ENCODE data around the gene C1orf35. TPM values are rescaled to one million over a fixed set of nuclear protein-coding genes. Genes with fewer than 3 reads are reported as not detected.

The C1orf35 gene
- total and polyA plus RNA-seq, 2 donors (not counting 1 experiment from before 2014, with no cell fraction given): 4.8 to 7.6 TPM

GRCh38 chr1:228079013-228079412 is 24.1 kb downstream of the C1orf35 start:
- Histone ChIP-seq H3K79me2 (ENCODE audit: control insufficient read depth, insufficient read depth, low read length) (peaks cover 31% of the 10 kb centered on the region), H4K20me1 (ENCODE audit: control insufficient read depth, extremely low read depth, insufficient read depth, low read length) (peaks cover under 1% of the 10 kb centered on the region)

GRCh38 chr1:228077565-228078330 is 25.4 kb downstream of the C1orf35 start:
- no peak for DNase-seq (ENCODE audit: low read depth in 2 of 2)
- Histone ChIP-seq H3K27ac (ENCODE audit: insufficient read depth, low read length) (no peak overlapping the region), H3K79me2 (ENCODE audit: control insufficient read depth, insufficient read depth, low read length) (peaks cover 18% of the 10 kb centered on the region), H3K4me2 (ENCODE audit: extremely low read depth, insufficient read depth, low read length) (no peak overlapping the region), H3K4me3 (replicated peaks in 1 of 4; ENCODE audit: control extremely low read depth in 1 of 4, insufficient read depth in 1 of 4, low read depth in 3 of 4, low read length in 4 of 4) (no peak overlapping the region), H3K9ac (ENCODE audit: insufficient read depth, low read length) (no peak overlapping the region), H3K27me3 (ENCODE audit: control insufficient read depth, insufficient read depth, low read length) (no peaks in the 10 kb centered on the region), H3K9me3 (ENCODE audit: control insufficient read depth, insufficient read depth, low read depth, low read length) (no peaks in the 10 kb centered on the region), H3K4me1 (ENCODE audit: control insufficient read depth, extremely low read depth, insufficient read depth, low read length) (no peaks in the 10 kb centered on the region), H3K36me3 (ENCODE audit: control insufficient read depth, insufficient read depth, low read length) (no peaks in the 10 kb centered on the region), H4K20me1 (ENCODE audit: control insufficient read depth, extremely low read depth, insufficient read depth, low read length) (no peaks in the 10 kb centered on the region), H2AFZ (ENCODE audit: low read length) (no peak overlapping the region)
- TF ChIP-seq EZH2 (IDR thresholded peaks at IDR 0.05; ENCODE audit: low read length, missing control alignments) (no peak), CTCF (conservative IDR thresholded peaks at IDR 0.05 in 1 of 2, IDR thresholded peaks at IDR 0.05 in 1 of 2; ENCODE audit: low read depth in 1 of 2, low read length in 2 of 2) (no peak)

More at GRCh38 chr1:228079013-228079412, 24.1 kb downstream of the C1orf35 start:
- no peaks in the 10 kb centered on the region for H3K36me3 ChIP-seq (ENCODE audit: control insufficient read depth, insufficient read depth, low read length)
- no peaks in the 10 kb centered on the region for H3K9me3 ChIP-seq (ENCODE audit: control insufficient read depth, insufficient read depth, low read depth, low read length)
- no peak overlapping the region for H2AFZ ChIP-seq (ENCODE audit: low read length)
- no peaks in the 10 kb centered on the region for H3K4me1 ChIP-seq (ENCODE audit: control insufficient read depth, extremely low read depth, insufficient read depth, low read length)
- no peak overlapping the region for H3K27ac ChIP-seq (ENCODE audit: insufficient read depth, low read length)
- H3K9ac ChIP-seq (ENCODE audit: insufficient read depth, low read length): no peak overlapping the region
- no peak for DNase-seq (ENCODE audit: low read depth in 2 of 2)
- H3K4me3 ChIP-seq (replicated peaks in 1 of 4; ENCODE audit: control extremely low read depth in 1 of 4, insufficient read depth in 1 of 4, low read depth in 3 of 4, low read length in 4 of 4): no peak overlapping the region
- no peak overlapping the region for H3K4me2 ChIP-seq (ENCODE audit: extremely low read depth, insufficient read depth, low read length)
- H3K27me3 ChIP-seq (ENCODE audit: control insufficient read depth, insufficient read depth, low read length): no peaks in the 10 kb centered on the region
- TF ChIP-seq CTCF (conservative IDR thresholded peaks at IDR 0.05 in 1 of 2, IDR thresholded peaks at IDR 0.05 in 1 of 2; ENCODE audit: low read depth in 1 of 2, low read length in 2 of 2) (no peak), EZH2 (IDR thresholded peaks at IDR 0.05; ENCODE audit: low read length, missing control alignments) (no peak)

- DNase-seq (ENCODE audit: low read depth in 2 of 2): no peak
- Histone ChIP-seq H3K27ac (ENCODE audit: insufficient read depth, low read length) (no peak overlapping the region), H3K9ac (ENCODE audit: insufficient read depth, low read length) (no peak overlapping the region), H3K4me1 (ENCODE audit: control insufficient read depth, extremely low read depth, insufficient read depth, low read length) (no peaks in the 10 kb centered on the region), H4K20me1 (ENCODE audit: control insufficient read depth, extremely low read depth, insufficient read depth, low read length) (no peaks in the 10 kb centered on the region), H3K36me3 (ENCODE audit: control insufficient read depth, insufficient read depth, low read length) (no peaks in the 10 kb centered on the region), H3K4me2 (ENCODE audit: extremely low read depth, insufficient read depth, low read length) (no peak overlapping the region), H2AFZ (ENCODE audit: low read length) (no peak overlapping the region), H3K4me3 (replicated peaks in 1 of 4; ENCODE audit: control extremely low read depth in 1 of 4, insufficient read depth in 1 of 4, low read depth in 3 of 4, low read length in 4 of 4) (no peak overlapping the region), H3K9me3 (ENCODE audit: control insufficient read depth, insufficient read depth, low read depth, low read length) (no peaks in the 10 kb centered on the region), H3K27me3 (ENCODE audit: control insufficient read depth, insufficient read depth, low read length) (no peaks in the 10 kb centered on the region), H3K79me2 (ENCODE audit: control insufficient read depth, insufficient read depth, low read length) (peaks cover 12% of the 10 kb centered on the region)
- TF ChIP-seq EZH2 (IDR thresholded peaks at IDR 0.05; ENCODE audit: low read length, missing control alignments) (no peak), CTCF (conservative IDR thresholded peaks at IDR 0.05 in 1 of 2, IDR thresholded peaks at IDR 0.05 in 1 of 2; ENCODE audit: low read depth in 1 of 2, low read length in 2 of 2) (no peak)
Measured at GRCh38 chr1:228076796-228077430, 26.2 kb downstream of the C1orf35 start.
